ENCODE measurements around the gene CSTF1. TPM values are rescaled to one million over a fixed set of nuclear protein-coding genes. Genes with fewer than 3 reads are reported as not detected.

The CSTF1 gene
- total and polyA plus RNA-seq, 2 of the 4 experiments (the other 2 are of a cell fraction): 48.8 to 105 TPM

- no peak for ATAC-seq (ENCODE audit: low read depth)
- Histone ChIP-seq H4K91ac (ENCODE audit: insufficient read depth, low read depth, low read length) (peak overlapping the region; percentile 98), H3K56ac (ENCODE audit: extremely low read depth, insufficient read depth, low read length) (peak overlapping the region; percentile 96; the same call in 1 of the 2 replicates), H3K9ac (ENCODE audit: low read depth, low read length) (peak overlapping the region; percentile 91), H3K23ac (ENCODE audit: low read depth, low read length) (peak overlapping the region; percentile 94), H4K5ac (ENCODE audit: low read depth, low read length) (peak overlapping the region; percentile 99), H2AFZ (replicated peaks; ENCODE audit: low read length, poor library complexity) (peak overlapping the region; percentile 15), H3K14ac (replicated peaks; ENCODE audit: low read depth, low read length) (peak overlapping the region; percentile 95), H2BK20ac (ENCODE audit: low read depth, low read length) (peak overlapping the region; percentile 96), H3K4me3 (ENCODE audit: insufficient read depth, low read depth, low read length) (peak overlapping the region; percentile 47), H3K4me1 (ENCODE audit: control insufficient read depth, insufficient read depth, low read length) (peaks cover 26% of the 10 kb centered on the region), H2BK5ac (ENCODE audit: low read depth, low read length, poor library complexity, severe bottlenecking) (peak overlapping the region; percentile 96), H3K18ac (ENCODE audit: low read depth, low read length) (peak overlapping the region; percentile 96), H3K27me3 (ENCODE audit: control insufficient read depth, insufficient read depth, low read length) (no peaks in the 10 kb centered on the region), H4K20me1 (ENCODE audit: insufficient read depth, low read length) (no peaks in the 10 kb centered on the region), H2BK15ac (ENCODE audit: low read depth, low read length) (peak overlapping the region; percentile 79; the same call in 2 of the 3 replicates), H3K36me3 (ENCODE audit: control insufficient read depth, insufficient read depth, low read length) (peaks cover 10% of the 10 kb centered on the region; the same call in 1 of the 2 replicates), H2AK9ac (replicated peaks; ENCODE audit: low read depth, low read length, poor library complexity) (peak overlapping the region; percentile 63), H2AK5ac (ENCODE audit: low read depth, low read length) (peak overlapping the region; percentile 92), H3K9me3 (ENCODE audit: control insufficient read depth, insufficient read depth, low read length) (no peaks in the 10 kb centered on the region), H3K4me2 (ENCODE audit: low read depth, low read length) (peak overlapping the region; percentile 88), H3K4ac (ENCODE audit: low read depth, low read length) (peak overlapping the region; percentile 97), H3K9me1 (ENCODE audit: insufficient read depth, low read length) (peaks cover 23% of the 10 kb centered on the region), H2BK120ac (ENCODE audit: low read depth, low read length) (peak overlapping the region; percentile 97), H3K79me1 (ENCODE audit: low read depth in 1 of 2, low read length in 2 of 2) (peaks cover 27 to 47% of the 10 kb centered on the region in 2 experiments), H4K8ac (ENCODE audit: low read depth in 2 of 2, low read length in 2 of 2) (peak overlapping the region; percentile 89 to 93), H3K27ac (ENCODE audit: insufficient read depth, low read length) (peak overlapping the region; percentile 100)
- DNase-seq: no peak
- intact Hi-C loops (cut with micrococcal nuclease): no loop called here
- ChIA-PET POLR2A (ENCODE audit: unreplicated experiment) (interaction anchor here (0.9 to 1.0 kb wide), 3 partner anchors 10 to 21 kb away, joined by 3 to 4 read pairs (median 3); no protein-coding TSS in a partner anchor), CTCF (interaction anchor here (0.6 kb wide), 1 partner anchor 262 kb away, joined by 5 read pairs; no protein-coding TSS in a partner anchor)
- no CpG with 5 or more reads among the region's 3 CpGs for WGBS, 2 experiments (ENCODE audit: extremely low coverage in 2 of 2, insufficient read length in 1 of 2)
- no TSS peak for BruUV-seq (replicated peaks)
- TF ChIP-seq RFX5 (IDR thresholded peaks at IDR 0.05; ENCODE audit: low read depth, low read length): no peak
- TF ChIP-seq CHD1 (IDR thresholded peaks at IDR 0.05; ENCODE audit: low read depth, low read length): no peak
- no peak for TF ChIP-seq MXI1 (IDR thresholded peaks at IDR 0.05; ENCODE audit: borderline replicate concordance, low read depth, low read length)
- no peak for TF ChIP-seq RAD21 (IDR thresholded peaks at IDR 0.05; ENCODE audit: low read length)
- no peak for TF ChIP-seq RCOR1 (IDR thresholded peaks at IDR 0.05; ENCODE audit: insufficient replicate concordance, low read length)
- TF ChIP-seq FOS (IDR thresholded peaks at IDR 0.05; ENCODE audit: low read depth, low read length): no peak
- TF ChIP-seq NFE2L2 (IDR thresholded peaks at IDR 0.05; ENCODE audit: low read depth, low read length): no peak
- TF ChIP-seq MAFK (IDR thresholded peaks at IDR 0.05; ENCODE audit: low read depth, low read length): no peak
- TF ChIP-seq POLR2A (IDR thresholded peaks at IDR 0.05; ENCODE audit: low read depth, low read length): no peak
- TF ChIP-seq ELK1 (IDR thresholded peaks at IDR 0.05; ENCODE audit: borderline replicate concordance, low read depth, low read length): no peak
- TF ChIP-seq CEBPB (IDR thresholded peaks at IDR 0.05; ENCODE audit: low read depth, low read length): no peak
- no peak for TF ChIP-seq BHLHE40 (IDR thresholded peaks at IDR 0.05; ENCODE audit: low read depth, low read length)
- TF ChIP-seq USF2 (IDR thresholded peaks at IDR 0.05; ENCODE audit: low read depth, low read length): no peak
- in situ Hi-C loops (cut with MboI; ENCODE audit: low sequenced_read_pairs): no loop called here
- dilution Hi-C loops (cut with HindIII; ENCODE audit: low sequenced_read_pairs, unreplicated experiment): no loop called here
Measured at GRCh38 chr20:56412949-56413348, 20.5 kb downstream of the CSTF1 start.
